Endothelial cell of umbilical vein (primary cell): ENCODE results near the gene ECE2. TPM values are rescaled to one million over a fixed set of nuclear protein-coding genes. Genes with fewer than 3 reads are reported as not detected.
A peak's percentile ranks its signal among the peaks of the same experiment; 100 is the strongest.

Experiments used
- BruUV-seq: library from RNA; stranded (reverse); fragments of 400-500 nt; replicated peaks from 2 replicates; lab custom pipeline; 2021; lab: Mats Ljungman, UMichigan
- CTCF ChIA-PET: fragments of 300-600, 350-600 bp; sonication (Branson Sonifier 250); formaldehyde crosslinking; loops from one replicate; lab custom pipeline; 2021; ENCODE audit warnings: antibody characterized with exemption, inconsistent platforms; lab: Charles Lee
- POLR2A ChIA-PET: fragments of 300-600, 350-600 bp; sonication (Branson Sonifier 250); formaldehyde crosslinking; loops from one replicate; lab custom pipeline; 2021; ENCODE audit warnings: antibody characterized with exemption, inconsistent platforms; lab: Charles Lee
- DNase-seq: peaks from one replicate; pipeline ENCODE4 v3.0.0-alpha.2; 2011; ENCODE audit warnings: low read depth, low spot score
- FAIRE-seq: peaks from 2 replicates; lab custom pipeline; 2011; peaks lifted over from hg19 to GRCh38; lab: Jason Lieb, UNC
- H2AFZ ChIP-seq: 2 replicates; pipeline ENCODE4 v1.6.0; 2012; ENCODE audit warnings: low read depth, low read length, control low read depth, inconsistent platforms
- H3K27ac ChIP-seq: 2 replicates; pipeline ENCODE4 v1.5.1; 2011; ENCODE audit warnings: low read depth, mild to moderate bottlenecking, control low read depth, low read length, moderate library complexity; ENCODE audit not compliant: insufficient read depth
- H3K27me3 ChIP-seq, 2 experiments: 2 replicates each; pipeline versions ENCODE4 v1.6.0 to v1.6.1; 2011; ENCODE audit warnings: low read length in 2 of 2, mixed read lengths in 1 of 2; ENCODE audit not compliant: control insufficient read depth in 2 of 2, insufficient read depth in 2 of 2
- H3K36me3 ChIP-seq, 2 experiments: 2 replicates in 1 of 2; 3 replicates in 1 of 2; pipeline ENCODE4 v1.5.1; 2011; ENCODE audit warnings: low read length in 2 of 2, mild to moderate bottlenecking in 1 of 2, moderate library complexity in 1 of 2; ENCODE audit not compliant: control insufficient read depth in 2 of 2, insufficient read depth in 2 of 2; ENCODE audit errors: extremely low read depth in 1 of 2
- H3K4me1 ChIP-seq: 3 replicates; pipeline ENCODE4 v1.5.1; 2011; ENCODE audit warnings: mild to moderate bottlenecking, low read length; ENCODE audit not compliant: control insufficient read depth, insufficient read depth; ENCODE audit errors: extremely low read depth
- H3K4me2 ChIP-seq: 2 replicates; pipeline ENCODE4 v1.6.1; 2011; ENCODE audit warnings: low read length, control low read depth, mixed read lengths; ENCODE audit not compliant: insufficient read depth
- H3K4me3 ChIP-seq, 3 experiments: fragments of 200-600 bp in 1 of 3; sonication (generic), shearing (Covaris generic) in 1 of 3; replicated peaks in 1 of 3; 2 replicates each; pipeline ENCODE4 v1.5.1; 2011 to 2016; ENCODE audit warnings: control low read depth in 3 of 3, low read length in 3 of 3, mild to moderate bottlenecking in 2 of 3, inconsistent platforms in 1 of 3, low read depth in 1 of 3, moderate library complexity in 1 of 3; ENCODE audit not compliant: insufficient read depth in 1 of 3
- H3K79me2 ChIP-seq: 2 replicates; pipeline ENCODE4 v1.6.0; 2012; ENCODE audit warnings: low read length, inconsistent platforms; ENCODE audit not compliant: control insufficient read depth, insufficient read depth
- H3K9ac ChIP-seq: replicated peaks from 2 replicates; pipeline ENCODE3; 2011; ENCODE audit warnings: low read length, control low read depth; ENCODE audit not compliant: insufficient read depth; ENCODE audit errors: extremely low read depth
- H3K9me1 ChIP-seq: replicated peaks from 3 replicates; pipeline ENCODE4 v1.6.0; 2011; ENCODE audit warnings: mild to moderate bottlenecking, low read length; ENCODE audit not compliant: control insufficient read depth, insufficient read depth; ENCODE audit errors: extremely low read depth
- H3K9me3 ChIP-seq: replicated peaks from 2 replicates; pipeline ENCODE4 v1.5.1; 2012; ENCODE audit warnings: low read length, inconsistent platforms; ENCODE audit not compliant: control insufficient read depth, insufficient read depth
- H4K20me1 ChIP-seq: replicated peaks from 2 replicates; pipeline ENCODE3; 2011; ENCODE audit warnings: mild to moderate bottlenecking, low read length; ENCODE audit not compliant: control insufficient read depth, insufficient read depth; ENCODE audit errors: extremely low read depth
- EZH2 ChIP-seq: IDR thresholded peaks from 2 replicates; pipeline ENCODE4 v1.6.1; 2012; ENCODE audit warnings: borderline replicate concordance, low read depth, mild to moderate bottlenecking, moderate library complexity, low read length, inconsistent platforms; ENCODE audit not compliant: severe bottlenecking
- FOS ChIP-seq: IDR thresholded peaks from 2 replicates; pipeline ENCODE4 v1.6.1; 2011; ENCODE audit warnings: mild to moderate bottlenecking, low read length, moderate library complexity, borderline replicate concordance; ENCODE audit not compliant: insufficient read depth
- GATA2 ChIP-seq: IDR thresholded peaks from 2 replicates; pipeline ENCODE4 v1.7.0; 2011; ENCODE audit warnings: low read depth, mild to moderate bottlenecking, moderate library complexity, mixed read lengths, low read length; ENCODE audit not compliant: insufficient read length, insufficient read depth
- JUN ChIP-seq: IDR thresholded peaks from 2 replicates; pipeline ENCODE4 v1.6.1; 2011; ENCODE audit warnings: borderline replicate concordance, low read depth; ENCODE audit not compliant: insufficient read length, insufficient read depth
- MAX ChIP-seq: IDR thresholded peaks from 2 replicates; pipeline ENCODE4 v1.6.1; 2011; ENCODE audit not compliant: insufficient read depth, insufficient read length
- MYC ChIP-seq: IDR thresholded peaks from one replicate; pipeline ENCODE4 v1.6.1; 2011; ENCODE audit warnings: mild to moderate bottlenecking, low read depth, low read length
- POLR2A ChIP-seq: IDR thresholded peaks from 2 replicates; pipeline ENCODE4 v1.6.1; 2012; ENCODE audit warnings: low read depth, mild to moderate bottlenecking, control low read depth, low read length
- POLR2AphosphoS5 ChIP-seq: IDR thresholded peaks from 2 replicates; pipeline ENCODE4 v1.6.1; 2012; ENCODE audit warnings: low read depth, mild to moderate bottlenecking, control low read depth, low read length, moderate library complexity; ENCODE audit not compliant: insufficient read depth
- dilution Hi-C: fragments of 300-500 bp; cut with MboI; formaldehyde crosslinking; loops from one replicate; pipeline ENCODE4 v1.15.0; 2019; ENCODE audit warnings: low sequenced_read_pairs; ENCODE audit not compliant: extremely low pct_ligation_motif_present
- intact Hi-C: fragments of 100-400 bp; cut with micrococcal nuclease; formaldehyde crosslinking; loops from one replicate; pipeline ENCODE4 v1.10.0; 2022
- polyA plus RNA-seq, 4 experiments: library from polyadenylated mRNA; depleted of rRNA in 3 of 4; stranded (reverse) in 3 of 4; unstranded in 1 of 4; fragments of >200 nt; gene quantifications; 2 replicates each; pipeline versions ENCODE4 v1.2.1 to v1.2.3, GENCODE V29; 2011 to 2012; ENCODE audit warnings: missing spikeins in 1 of 4
- total RNA-seq: library from RNA; stranded (reverse); gene quantifications from 2 replicates; pipeline ENCODE4 v1.2.3, GENCODE V29; 2021
- TF ChIP-seq, protein P1 (sequence below), 2 donors: IDR thresholded peaks; 1 replicate in 1 of 2; 2 replicates in 1 of 2; pipeline ENCODE4 v1.5.1; 2011; ENCODE audit warnings: low read length in 2 of 2, mild to moderate bottlenecking in 2 of 2, moderate library complexity in 2 of 2, control low read depth in 1 of 2, inconsistent platforms in 1 of 2, low read depth in 1 of 2; ENCODE audit not compliant: insufficient read depth in 1 of 2; ENCODE audit errors: extremely low read depth in 1 of 2

ECE2 gene
- total and polyA plus RNA-seq, 2 donors (not counting 3 experiments of a cell fraction or from before 2014, with no cell fraction given), result not detected

DNA sequence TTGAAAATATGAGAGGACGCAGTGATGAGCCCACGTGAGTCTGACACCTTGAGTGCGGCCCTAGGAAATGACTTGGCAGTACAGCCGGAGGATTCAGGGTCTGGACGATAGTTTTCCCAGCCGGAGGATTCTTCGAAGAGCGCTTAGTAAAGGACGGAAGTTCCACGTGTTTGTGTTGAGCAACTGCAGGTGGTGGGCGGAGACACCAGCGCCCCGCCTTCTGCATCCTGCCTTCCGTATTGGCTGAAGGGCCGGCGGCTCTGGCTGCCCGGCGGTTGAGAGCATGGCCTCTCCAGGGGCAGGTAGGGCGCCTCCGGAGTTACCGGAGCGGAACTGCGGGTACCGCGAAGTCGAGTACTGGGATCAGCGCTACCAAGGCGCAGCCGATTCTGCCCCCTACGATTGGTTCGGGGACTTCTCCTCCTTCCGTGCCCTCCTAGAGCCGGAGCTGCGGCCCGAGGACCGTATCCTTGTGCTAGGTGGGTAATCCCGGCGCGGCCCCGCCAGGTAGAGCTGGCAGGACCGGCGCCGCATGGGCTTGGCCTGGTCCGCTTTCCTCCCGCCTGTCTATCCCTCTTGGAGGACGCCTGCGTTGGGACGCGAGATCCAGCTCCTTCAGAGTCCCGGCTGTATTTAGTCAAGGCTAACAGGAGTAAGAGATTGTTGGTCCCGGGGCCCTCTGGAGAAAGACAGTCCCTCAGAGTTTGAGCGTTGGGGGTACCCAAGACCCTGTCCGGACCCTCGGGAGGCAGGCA, 26.2 kb upstream of the ECE2 start, which contains the start of gene EEF1AKMT4:
EEF1AKMT4 (plus strand) TSS at position 261 of the 755 bp plus-strand sequence; CDS start at position 284, 23 bp downstream.
- POLR2A ChIA-PET, result no interaction called here
- H3K4me2 ChIP-seq, result peak within 1 kb of the TSS; percentile 97
- no peaks in the 10 kb centered on the region for H3K27me3 ChIP-seq

More for the DNA sequence above, 26.2 kb upstream of the ECE2 start, which contains the start of gene EEF1AKMT4:
- peak; percentile 98 for FAIRE-seq
- Histone ChIP-seq H3K27ac (peak within 1 kb of the TSS; percentile 89), H3K4me3 (peak within 1 kb of the TSS; percentile 15 to 100 (median 76)), H3K9ac (peak within 1 kb of the TSS; percentile 90), H2AFZ (peak within 1 kb of the TSS; percentile 99), H3K36me3 (peaks cover 0 to 6% of the 10 kb centered on the region in 2 experiments), H3K9me1 (no peaks in the 10 kb centered on the region), H3K4me1 (peaks cover 7% of the 10 kb centered on the region), H3K79me2 (peaks cover 4% of the 10 kb centered on the region), H3K9me3 (no peaks in the 10 kb centered on the region), H4K20me1 (no peaks in the 10 kb centered on the region)
- CTCF ChIA-PET, result interaction anchor here (0.6 to 1.4 kb wide), 21 partner anchors 9 to 365 kb away, joined by 3 to 21 read pairs (median 4); partner anchors contain the start of genes ABCF3, CAMK2N2 and PARL
- intact Hi-C loops, result loop anchor here (1.0 to 5.0 kb wide), 10 partner anchors 22 to 354 kb away; partner anchors contain the start of genes ABCF3, AP2M1, EIF2B5 and PSMD2
- dilution Hi-C loops, result no loop called here
- BruUV-seq, result TSS peak; percentile 51
- DNase-seq, result peak; percentile 97
- TF ChIP-seq FOS, result no peak
- TF ChIP-seq MAX, result peak; percentile 98
- TF ChIP-seq MYC, result peak; percentile 79
- no peak for TF ChIP-seq POLR2A
- no peak for TF ChIP-seq JUN
- TF ChIP-seq EZH2, result no peak
- TF ChIP-seq GATA2, result no peak
- TF ChIP-seq POLR2AphosphoS5, result peak; percentile 58
- TF ChIP-seq, protein P1, sequence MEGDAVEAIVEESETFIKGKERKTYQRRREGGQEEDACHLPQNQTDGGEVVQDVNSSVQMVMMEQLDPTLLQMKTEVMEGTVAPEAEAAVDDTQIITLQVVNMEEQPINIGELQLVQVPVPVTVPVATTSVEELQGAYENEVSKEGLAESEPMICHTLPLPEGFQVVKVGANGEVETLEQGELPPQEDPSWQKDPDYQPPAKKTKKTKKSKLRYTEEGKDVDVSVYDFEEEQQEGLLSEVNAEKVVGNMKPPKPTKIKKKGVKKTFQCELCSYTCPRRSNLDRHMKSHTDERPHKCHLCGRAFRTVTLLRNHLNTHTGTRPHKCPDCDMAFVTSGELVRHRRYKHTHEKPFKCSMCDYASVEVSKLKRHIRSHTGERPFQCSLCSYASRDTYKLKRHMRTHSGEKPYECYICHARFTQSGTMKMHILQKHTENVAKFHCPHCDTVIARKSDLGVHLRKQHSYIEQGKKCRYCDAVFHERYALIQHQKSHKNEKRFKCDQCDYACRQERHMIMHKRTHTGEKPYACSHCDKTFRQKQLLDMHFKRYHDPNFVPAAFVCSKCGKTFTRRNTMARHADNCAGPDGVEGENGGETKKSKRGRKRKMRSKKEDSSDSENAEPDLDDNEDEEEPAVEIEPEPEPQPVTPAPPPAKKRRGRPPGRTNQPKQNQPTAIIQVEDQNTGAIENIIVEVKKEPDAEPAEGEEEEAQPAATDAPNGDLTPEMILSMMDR (IDR thresholded peaks at IDR 0.05; ENCODE audit: extremely low read depth in 1 of 2, insufficient read depth in 1 of 2, low read depth in 1 of 2, low read length in 2 of 2), result peak; percentile 22 to 47
